SJCRH30 (cell line): ENCODE data around the gene GRIN3B. TPM values are rescaled to one million over a fixed set of nuclear protein-coding genes. Genes with fewer than 3 reads are reported as not detected.

ENCODE experiments used
- DNase-seq, 2 experiments: peaks; one replicate each; pipeline ENCODE4 v3.0.0-alpha.2; 2015 to 2020
- H3K27ac ChIP-seq: fragments of 250-450 bp; sonication (Bioruptor Pico); 2 replicates; pipeline ENCODE4 v1.5.1; 2020; ENCODE audit warnings: mild to moderate bottlenecking, moderate library complexity
- H3K27me3 ChIP-seq: fragments of 250-450 bp; sonication (Bioruptor Pico); 2 replicates; pipeline ENCODE4 v1.5.1; 2020; ENCODE audit warnings: mild to moderate bottlenecking, moderate library complexity
- H3K36me3 ChIP-seq: fragments of 250-450 bp; sonication (Bioruptor Pico); 2 replicates; pipeline ENCODE4 v1.5.1; 2020; ENCODE audit warnings: mild to moderate bottlenecking, moderate library complexity
- H3K4me1 ChIP-seq: fragments of 250-450 bp; sonication (Bioruptor Pico); 2 replicates; pipeline ENCODE4 v1.5.1; 2020; ENCODE audit warnings: mild to moderate bottlenecking, moderate library complexity
- H3K4me3 ChIP-seq: fragments of 250-450 bp; sonication (Bioruptor Pico); 2 replicates; pipeline ENCODE4 v1.5.1; 2020; ENCODE audit warnings: mild to moderate bottlenecking, moderate library complexity
- H3K9me3 ChIP-seq: fragments of 250-450 bp; sonication (Bioruptor Pico); replicated peaks from 2 replicates; pipeline ENCODE4 v1.5.1; 2020; ENCODE audit warnings: mild to moderate bottlenecking, moderate library complexity
- total RNA-seq: library from RNA; depleted of rRNA; stranded (reverse); fragments of >200 nt; shearing (Covaris generic); gene quantifications from 2 replicates; pipeline ENCODE4 v1.2.3, GENCODE V29; 2014

Gene GRIN3B
- total RNA-seq, 1 experiment from 2014 or later: not detected

GRCh38 chr19:1025960-1026782, 26.0 kb downstream of the GRIN3B start, which contains the start of gene CNN2:
TSS of gene CNN2 (plus strand) at chr19:1026608. CDS start at chr19:1026662, 54 bp downstream.
- no peaks in the 10 kb centered on the region for H3K9me3 ChIP-seq
- peak; percentile 76 to 79 for DNase-seq
- peaks cover 3% of the 10 kb centered on the region; the same call in 1 of the 2 replicates for H3K4me1 ChIP-seq
- peaks cover 8% of the 10 kb centered on the region for H3K36me3 ChIP-seq
- H3K27ac ChIP-seq: peak within 1 kb of the TSS; percentile 79
- peak within 1 kb of the TSS; percentile 97 for H3K4me3 ChIP-seq
- H3K27me3 ChIP-seq: no peaks in the 10 kb centered on the region

GRCh38 chr19:1026783-1027649, 26.8 kb downstream of the GRIN3B start:
- Histone ChIP-seq H3K27me3 (no peaks in the 10 kb centered on the region), H3K4me3 (peak overlapping the region; percentile 97), H3K9me3 (no peaks in the 10 kb centered on the region), H3K4me1 (peaks cover 3% of the 10 kb centered on the region; the same call in 1 of the 2 replicates), H3K27ac (peak overlapping the region; percentile 79), H3K36me3 (peaks cover 13% of the 10 kb centered on the region)
- peak; percentile 47 to 54 for DNase-seq

GRCh38 chr19:1027650-1028061, 27.4 kb downstream of the GRIN3B start:
- Histone ChIP-seq H3K4me1 (no peaks in the 10 kb centered on the region; the same call in 1 of the 2 replicates), H3K9me3 (no peaks in the 10 kb centered on the region)
- DNase-seq: peak in 1 of 2 experiments; percentile 42

GRCh38 chr19:1028062-1028926, 28.1 kb downstream of the GRIN3B start:
- peak; percentile 96 to 97 for DNase-seq
- no peaks in the 10 kb centered on the region for H3K4me1 ChIP-seq

More at GRCh38 chr19:1027650-1028061, 27.4 kb downstream of the GRIN3B start:
- Histone ChIP-seq H3K27me3 (no peaks in the 10 kb centered on the region), H3K27ac (peak overlapping the region; percentile 79), H3K36me3 (peaks cover 19% of the 10 kb centered on the region), H3K4me3 (peak overlapping the region; percentile 97)

GRCh38 chr19:1032264-1032867, 32.1 kb downstream of the GRIN3B start:
- peaks cover 46% of the 10 kb centered on the region for H3K36me3 ChIP-seq
- H3K4me1 ChIP-seq: no peaks in the 10 kb centered on the region
- no peaks in the 10 kb centered on the region for H3K9me3 ChIP-seq
- DNase-seq: no peak
- no peaks in the 10 kb centered on the region for H3K27me3 ChIP-seq
- H3K4me3 ChIP-seq: no peak overlapping the region
- H3K27ac ChIP-seq: no peak overlapping the region

More at GRCh38 chr19:1028062-1028926, 28.1 kb downstream of the GRIN3B start:
- peak overlapping the region; percentile 97 for H3K4me3 ChIP-seq
- H3K9me3 ChIP-seq: no peaks in the 10 kb centered on the region
- H3K27me3 ChIP-seq: no peaks in the 10 kb centered on the region
- H3K36me3 ChIP-seq: peaks cover 26% of the 10 kb centered on the region
- peak overlapping the region; percentile 79 for H3K27ac ChIP-seq

- no peaks in the 10 kb centered on the region for H3K27me3 ChIP-seq
- no peak overlapping the region for H3K4me3 ChIP-seq
- H3K4me1 ChIP-seq: peaks cover 3% of the 10 kb centered on the region
- peaks cover 38% of the 10 kb centered on the region for H3K36me3 ChIP-seq
- DNase-seq: no peak
- no peak overlapping the region for H3K27ac ChIP-seq
- H3K9me3 ChIP-seq: no peaks in the 10 kb centered on the region
Observed at GRCh38 chr19:1035998-1036621, 35.9 kb downstream of the GRIN3B start.

GRCh38 chr19:1037621-1038064, 37.4 kb downstream of the GRIN3B start:
- H3K27ac ChIP-seq: no peak overlapping the region
- H3K27me3 ChIP-seq: no peaks in the 10 kb centered on the region
- no peak for DNase-seq

GRCh38 chr19:1038978-1039645, 38.9 kb downstream of the GRIN3B start:
- no peak overlapping the region for H3K27ac ChIP-seq
- no peak overlapping the region for H3K4me3 ChIP-seq
- no peak for DNase-seq
- H3K36me3 ChIP-seq: peaks cover 18% of the 10 kb centered on the region
- H3K27me3 ChIP-seq: no peaks in the 10 kb centered on the region
- no peaks in the 10 kb centered on the region for H3K9me3 ChIP-seq
- H3K4me1 ChIP-seq: peaks cover 26% of the 10 kb centered on the region

More at GRCh38 chr19:1037621-1038064, 37.4 kb downstream of the GRIN3B start:
- H3K9me3 ChIP-seq: no peaks in the 10 kb centered on the region
- H3K4me3 ChIP-seq: no peak overlapping the region
- H3K36me3 ChIP-seq: peaks cover 26% of the 10 kb centered on the region
- H3K4me1 ChIP-seq: peaks cover 19% of the 10 kb centered on the region

GRCh38 chr19:1039646-1040475, 39.6 kb downstream of the GRIN3B start, which contains the start of gene ABCA7:
TSS of gene ABCA7 (plus strand) at chr19:1040107. CDS start at chr19:1041362, 1,255 bp downstream.
- no peak within 1 kb of the TSS for H3K27ac ChIP-seq
- peak; percentile 97 to 98 for DNase-seq
- H3K4me1 ChIP-seq: peaks cover 26% of the 10 kb centered on the region
- no peaks in the 10 kb centered on the region for H3K9me3 ChIP-seq
- no peaks in the 10 kb centered on the region for H3K27me3 ChIP-seq
- H3K4me3 ChIP-seq: peak within 1 kb of the TSS; percentile 55
- peaks cover 18% of the 10 kb centered on the region for H3K36me3 ChIP-seq

- peak; percentile 97 to 98 for DNase-seq
- H3K4me1 ChIP-seq: peaks cover 26% of the 10 kb centered on the region
Observed at GRCh38 chr19:1040476-1041271, 40.5 kb downstream of the GRIN3B start.

GRCh38 chr19:1041272-1041834, 41.1 kb downstream of the GRIN3B start:
- Histone ChIP-seq H3K4me1 (peaks cover 26% of the 10 kb centered on the region), H3K27ac (no peak overlapping the region), H3K9me3 (no peaks in the 10 kb centered on the region), H3K27me3 (no peaks in the 10 kb centered on the region), H3K4me3 (peak overlapping the region; percentile 35), H3K36me3 (peaks cover 6% of the 10 kb centered on the region; the same call in 1 of the 2 replicates)
- DNase-seq: no peak

More at GRCh38 chr19:1040476-1041271, 40.5 kb downstream of the GRIN3B start:
- Histone ChIP-seq H3K9me3 (no peaks in the 10 kb centered on the region), H3K36me3 (peaks cover 13% of the 10 kb centered on the region), H3K27ac (no peak overlapping the region), H3K4me3 (peak overlapping the region; percentile 55), H3K27me3 (no peaks in the 10 kb centered on the region)
